HG03565 (cell line): ENCODE data around the gene SLC5A3.

ENCODE experiments used
- ATAC-seq: cut with Tn5 transposase; IDR thresholded peaks from one replicate; pipeline ENCODE4 v1.9.1; 2021; ENCODE audit warnings: mild to moderate bottlenecking, moderate library complexity; ENCODE audit not compliant: unreplicated experiment

Gene SLC5A3

DNA sequence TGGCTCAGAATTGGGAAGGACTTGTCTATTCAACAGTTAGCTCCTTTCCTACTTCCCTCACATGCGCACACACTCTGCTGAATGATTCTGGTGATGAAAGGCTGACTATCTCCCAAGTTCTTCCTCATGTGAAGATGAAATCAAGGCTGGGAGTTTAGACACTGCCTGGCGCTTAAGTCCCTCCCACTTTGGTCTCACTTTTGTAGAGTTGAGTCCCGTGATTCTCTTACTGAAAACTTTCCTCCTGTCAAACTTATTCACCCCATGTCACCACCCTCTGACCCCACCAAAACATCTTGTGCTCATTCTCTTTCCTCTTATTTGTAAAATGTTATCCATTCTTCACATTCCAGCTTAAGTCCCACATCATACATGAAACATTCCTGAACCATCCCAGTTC is 8.4 kb upstream of the SLC5A3 start:
- no peak for ATAC-seq

DNA sequence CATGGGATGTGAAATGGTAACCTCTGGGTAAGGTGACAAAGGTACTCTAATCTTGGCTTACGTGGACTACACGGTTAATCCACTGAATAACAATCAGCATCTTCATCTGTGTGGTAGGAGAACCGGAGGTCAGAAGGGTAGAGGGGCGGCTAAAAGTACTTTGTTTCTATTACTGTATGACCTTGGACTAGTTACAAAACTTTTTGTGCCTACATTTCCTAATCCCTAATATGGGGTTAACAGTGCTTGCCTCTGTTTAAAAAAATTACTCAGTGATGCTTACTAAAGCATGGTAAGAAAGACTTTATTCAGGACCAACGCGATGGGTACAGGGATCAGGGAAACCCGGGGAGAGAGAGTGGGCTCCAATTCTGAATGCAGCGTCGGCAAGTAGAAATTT is 1.7 kb upstream of the SLC5A3 start:
- ATAC-seq: no peak

DNA sequence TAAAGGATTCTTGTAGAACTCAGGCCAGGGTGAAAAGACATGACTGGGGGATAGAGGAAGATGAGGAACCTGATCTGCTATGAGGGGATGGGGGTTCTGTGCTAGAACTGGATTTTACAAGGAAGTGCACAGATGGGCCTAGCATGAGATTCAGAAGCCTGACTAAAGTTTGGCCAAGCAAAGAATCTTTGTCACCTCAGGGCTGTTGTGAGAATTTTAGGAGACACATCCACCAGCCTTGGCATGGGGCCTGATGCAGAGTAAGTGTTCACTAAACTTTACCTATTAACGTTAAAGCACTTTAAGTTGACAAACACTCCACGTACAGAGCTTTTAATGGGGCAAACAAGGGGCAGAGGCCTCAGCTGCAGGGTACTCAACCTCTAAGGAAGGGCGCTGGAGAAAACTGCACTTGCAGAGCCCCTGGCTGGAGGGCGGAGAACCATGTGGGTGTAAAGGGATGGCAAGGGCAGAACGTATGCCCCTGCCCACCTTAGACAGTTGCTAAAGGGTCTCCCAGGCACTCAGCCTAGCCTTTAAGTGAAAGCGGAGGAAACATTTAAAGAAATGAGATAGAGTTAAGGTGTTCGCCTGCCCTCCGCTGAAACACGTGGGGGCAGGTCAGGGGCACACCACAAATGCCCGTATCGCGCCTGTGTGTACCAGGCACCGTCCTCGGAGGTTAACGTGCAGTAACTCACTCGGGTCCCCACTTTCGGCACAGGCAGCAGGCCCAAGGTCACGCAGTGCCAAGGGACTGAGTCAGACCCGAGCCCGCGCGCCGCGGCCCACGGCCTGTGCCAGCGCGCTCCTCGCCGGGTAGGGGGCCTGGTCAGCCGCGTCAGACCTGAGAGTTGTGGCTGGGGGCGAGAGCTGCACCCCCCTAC is 990 bp upstream of the SLC5A3 start:
- ATAC-seq: no peak

- ATAC-seq: peak; percentile 22
These were observed 438 bp downstream of the SLC5A3 start for GRCh38 chr21:34073749-34074282.

- ATAC-seq: no peak
These were observed 1.1 kb downstream of the SLC5A3 start for GRCh38 chr21:34074283-34075090.

- no peak for ATAC-seq
These were observed 1.7 kb downstream of the SLC5A3 start for GRCh38 chr21:34075091-34075425.

GRCh38 chr21:34075760-34076660 is 2.6 kb downstream of the SLC5A3 start:
- ATAC-seq: no peak

DNA sequence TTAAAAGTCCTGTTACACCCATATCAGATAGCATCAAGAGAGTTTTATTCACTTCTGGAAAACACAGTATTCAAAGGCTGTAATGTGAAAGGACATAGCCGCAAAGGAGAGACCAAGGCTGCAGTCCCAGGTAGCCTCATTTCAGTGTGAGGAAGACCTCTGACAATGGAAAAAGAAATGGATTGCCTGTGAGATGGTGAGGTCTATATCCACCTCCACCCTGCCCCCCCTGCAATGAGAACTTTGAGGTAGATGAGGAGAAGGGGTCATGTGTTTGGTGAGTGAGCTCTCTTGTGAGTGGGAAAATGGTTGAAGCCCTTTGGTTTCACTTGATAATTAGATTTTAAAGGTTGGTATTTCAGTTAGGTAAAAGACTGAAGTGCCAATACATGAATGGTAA is 3.5 kb downstream of the SLC5A3 start:
- ATAC-seq: no peak

DNA sequence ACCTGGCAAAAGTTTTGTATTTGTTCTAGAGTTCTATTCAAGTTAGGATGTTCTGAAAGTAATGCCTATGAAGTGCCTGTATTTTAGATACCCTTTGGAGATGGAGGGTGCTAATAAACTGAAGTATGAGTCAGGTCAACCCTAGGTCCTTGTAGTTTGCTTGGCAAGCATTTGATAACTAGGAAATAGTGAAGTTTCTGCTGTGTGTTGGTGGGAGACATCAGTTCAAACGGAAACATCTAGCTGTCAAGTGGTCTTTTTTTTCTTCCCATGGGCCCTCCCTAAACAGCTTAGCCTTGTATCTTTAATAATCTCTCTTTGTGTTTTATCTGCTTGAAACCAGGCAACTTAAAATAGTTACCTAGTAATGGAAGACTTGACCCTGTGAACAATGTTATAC is 4.5 kb downstream of the SLC5A3 start:
- ATAC-seq: no peak

DNA sequence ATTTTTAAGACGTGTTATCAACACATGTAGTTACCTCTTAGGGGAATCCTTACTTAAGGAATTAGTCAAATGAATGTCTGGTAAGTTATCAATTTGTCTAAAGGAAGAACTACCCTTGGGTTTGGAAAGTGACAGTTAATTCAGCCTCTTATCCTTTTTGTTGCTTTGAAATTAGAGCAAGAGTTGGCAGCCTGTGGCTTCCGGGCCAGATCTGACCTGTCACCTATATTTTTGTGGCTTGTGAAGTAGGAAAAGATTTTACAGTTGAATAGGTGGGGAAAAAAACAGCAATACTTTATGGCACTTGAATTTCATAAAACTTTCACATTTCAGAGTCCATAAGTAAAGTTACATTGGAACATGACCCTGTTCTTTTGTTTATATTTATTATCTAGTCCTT is 5.5 kb downstream of the SLC5A3 start:
- no peak for ATAC-seq

GRCh38 chr21:34080710-34081109 is 7.3 kb downstream of the SLC5A3 start:
- no peak for ATAC-seq

DNA sequence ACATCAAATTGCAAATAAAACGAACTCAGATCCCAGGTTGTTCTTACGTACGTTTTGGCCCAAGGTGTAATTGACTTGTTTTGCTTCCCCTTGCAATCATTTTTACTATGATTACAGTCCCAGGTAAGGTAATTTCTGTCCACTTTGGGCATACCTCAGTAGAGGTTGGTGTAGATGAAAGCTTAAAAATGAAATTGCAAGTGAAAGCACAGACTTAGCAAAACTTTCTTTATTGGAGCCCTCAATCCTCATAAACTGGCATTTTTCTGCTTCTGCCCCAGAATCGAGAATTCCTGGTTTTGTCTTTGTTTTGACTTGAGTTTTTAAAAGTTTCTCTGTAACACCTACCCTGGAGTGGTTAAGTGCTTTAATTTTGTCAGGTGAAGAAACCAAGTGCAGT is 9.4 kb downstream of the SLC5A3 start:
- no peak for ATAC-seq

DNA sequence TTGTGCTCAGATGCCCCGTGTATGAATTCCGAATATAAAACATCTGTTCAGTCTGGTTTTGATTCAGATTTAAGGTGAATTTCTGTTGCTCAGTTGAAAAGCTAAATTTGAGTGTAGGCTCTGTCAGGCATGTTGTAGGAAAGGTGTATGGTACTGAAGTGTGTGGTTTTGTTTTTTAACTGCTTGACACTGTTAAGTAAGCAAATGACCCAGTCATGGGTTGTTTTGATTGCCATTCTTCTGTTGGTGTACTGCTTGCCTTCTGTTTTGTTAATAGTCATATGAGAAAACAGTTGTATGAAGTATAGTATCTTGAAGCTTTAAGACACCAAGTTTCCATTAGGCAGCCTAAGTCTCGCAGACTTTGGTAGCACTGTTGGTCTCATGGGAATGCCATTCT is 10.0 kb downstream of the SLC5A3 start:
- no peak for ATAC-seq

GRCh38 chr21:34085129-34085528 is 11.8 kb downstream of the SLC5A3 start:
- ATAC-seq: no peak

DNA sequence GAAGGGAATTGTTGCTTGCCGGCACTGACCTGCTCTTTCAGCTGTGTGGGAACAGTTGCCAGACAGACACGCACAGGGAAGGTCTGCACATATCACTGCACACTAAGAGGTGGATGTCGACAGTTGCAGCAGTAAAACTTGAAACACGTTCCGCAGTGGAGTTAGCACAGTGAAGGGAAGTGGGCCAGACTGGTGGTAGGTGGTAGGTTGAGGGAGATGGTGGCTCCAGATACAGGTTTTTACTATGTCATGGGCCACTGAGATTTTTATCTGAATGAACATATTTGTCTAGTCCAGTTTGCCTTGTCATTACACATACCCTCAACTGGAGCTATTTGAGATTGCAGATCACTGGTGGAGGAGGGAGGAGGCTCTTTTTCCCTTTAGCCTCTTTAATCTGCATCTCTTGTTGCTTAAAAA is 13.5 kb downstream of the SLC5A3 start:
- ATAC-seq: no peak

DNA sequence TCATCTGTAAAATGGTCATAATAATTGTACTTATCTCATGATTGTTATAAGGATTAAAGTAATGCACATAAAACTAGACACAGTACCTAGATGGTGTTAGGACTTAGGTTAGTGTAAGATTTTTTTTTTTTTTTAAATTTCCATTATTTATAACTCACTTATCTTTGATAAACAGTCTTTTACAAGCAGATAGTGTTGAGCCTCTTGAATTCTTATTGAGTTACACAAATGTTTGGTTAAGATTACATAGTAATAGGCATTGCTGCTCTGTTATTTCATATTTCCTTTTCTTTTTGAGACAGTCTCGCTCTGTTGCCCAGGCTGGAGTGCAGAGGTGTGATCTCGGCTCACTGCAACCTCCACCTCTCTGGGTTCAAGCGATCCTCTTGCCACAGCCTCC is 15.4 kb downstream of the SLC5A3 start:
- no peak for ATAC-seq

DNA sequence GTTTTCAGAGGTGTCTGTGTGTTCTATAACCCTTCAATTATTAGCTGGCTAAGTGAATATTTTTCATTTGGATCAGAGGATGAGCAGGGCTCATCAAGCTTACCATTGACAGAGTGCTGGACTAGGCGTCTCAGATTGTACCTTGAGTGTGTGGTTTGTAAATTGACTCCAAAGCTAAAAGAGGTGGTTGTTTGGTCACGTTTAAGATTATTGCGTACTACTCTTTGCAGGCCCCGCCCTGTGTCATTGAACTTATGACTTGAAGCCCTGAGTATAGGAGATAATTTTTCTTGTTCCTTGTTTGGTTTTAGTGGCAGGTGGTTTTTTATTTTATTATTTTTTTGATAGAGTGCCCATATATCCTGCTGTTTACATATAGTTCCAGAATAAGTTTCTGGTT is 17.7 kb downstream of the SLC5A3 start:
- ATAC-seq: no peak

GRCh38 chr21:34091607-34092006 is 18.2 kb downstream of the SLC5A3 start:
- no peak for ATAC-seq

- ATAC-seq: no peak
These were observed 19.0 kb downstream of the SLC5A3 start for GRCh38 chr21:34092262-34092921.

- no peak for ATAC-seq
These were observed 19.7 kb downstream of the SLC5A3 start for GRCh38 chr21:34093083-34093482.
